ENCODE data around the gene SPATA16. TPM values are rescaled to one million over a fixed set of nuclear protein-coding genes. Genes with fewer than 3 reads are reported as not detected.

Gene SPATA16
- total RNA-seq, 1 experiment from 2014 or later = 0.44 TPM

DNA sequence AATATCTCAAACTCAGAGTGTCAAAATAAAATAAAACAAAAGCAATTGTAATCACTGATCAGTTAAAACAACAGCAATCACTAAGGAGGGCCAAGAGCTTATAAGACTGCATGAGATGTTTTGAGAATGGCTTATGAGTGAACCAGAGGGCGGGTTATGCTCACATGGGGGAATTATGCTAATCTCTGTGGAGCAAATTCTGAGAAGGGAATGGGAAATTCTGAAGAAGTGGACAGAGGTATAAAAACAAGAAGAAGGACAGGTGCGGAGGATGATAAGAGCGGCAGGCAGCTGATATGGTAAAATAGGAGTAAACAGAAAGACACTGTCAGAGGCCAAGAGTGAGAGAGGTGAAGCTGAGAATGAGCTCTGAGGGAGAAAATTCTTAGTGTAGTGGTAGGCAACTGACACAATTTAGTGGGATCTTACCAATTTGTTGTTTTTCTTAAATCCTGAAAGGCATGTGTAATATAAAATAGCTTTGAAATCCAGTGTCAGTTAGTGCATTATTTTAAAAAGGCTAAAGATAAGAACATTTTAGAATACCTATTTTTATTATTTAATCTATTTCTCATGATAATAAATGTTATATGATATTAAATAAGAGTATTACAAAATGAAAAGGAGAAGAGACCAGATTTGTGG lies 133.8 kb downstream of the SPATA16 start:
- Mint-ChIP-seq H3K27ac (no peak overlapping the region), H3K4me1 (peaks cover 24% of the 10 kb centered on the region), H3K9me3 (no peaks in the 10 kb centered on the region), H3K36me3 (no peaks in the 10 kb centered on the region), H3K4me3 (no peak overlapping the region), H3K27me3 (ENCODE audit: low read depth) (no peaks in the 10 kb centered on the region)
- ChIA-PET CTCF (no interaction called here), POLR2A (no interaction called here)
- no peak for ATAC-seq
- no peak for TF ChIP-seq IRF2 (CRISPR knock-in tag; IDR thresholded peaks at IDR 0.05; ENCODE audit: borderline replicate concordance, low read depth)
- TF ChIP-seq, protein P1, sequence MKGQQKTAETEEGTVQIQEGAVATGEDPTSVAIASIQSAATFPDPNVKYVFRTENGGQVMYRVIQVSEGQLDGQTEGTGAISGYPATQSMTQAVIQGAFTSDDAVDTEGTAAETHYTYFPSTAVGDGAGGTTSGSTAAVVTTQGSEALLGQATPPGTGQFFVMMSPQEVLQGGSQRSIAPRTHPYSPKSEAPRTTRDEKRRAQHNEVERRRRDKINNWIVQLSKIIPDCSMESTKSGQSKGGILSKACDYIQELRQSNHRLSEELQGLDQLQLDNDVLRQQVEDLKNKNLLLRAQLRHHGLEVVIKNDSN (CRISPR knock-in tag; IDR thresholded peaks at IDR 0.05) = no peak
- no peak for TF ChIP-seq ZNF121 (CRISPR knock-in tag; IDR thresholded peaks at IDR 0.05)
- TF ChIP-seq NFATC4 (CRISPR knock-in tag; IDR thresholded peaks at IDR 0.05) = no peak
- no peak for TF ChIP-seq RELA (CRISPR knock-in tag; IDR thresholded peaks at IDR 0.05; ENCODE audit: borderline replicate concordance)
- TF ChIP-seq PRRX2 (CRISPR knock-in tag; IDR thresholded peaks at IDR 0.05) = no peak
- no peak for TF ChIP-seq JUN (CRISPR knock-in tag; IDR thresholded peaks at IDR 0.05)
- TF ChIP-seq ZNF416 (CRISPR knock-in tag; IDR thresholded peaks at IDR 0.05) = no peak
- DNase-seq (ENCODE audit: low spot score) = no peak

DNA sequence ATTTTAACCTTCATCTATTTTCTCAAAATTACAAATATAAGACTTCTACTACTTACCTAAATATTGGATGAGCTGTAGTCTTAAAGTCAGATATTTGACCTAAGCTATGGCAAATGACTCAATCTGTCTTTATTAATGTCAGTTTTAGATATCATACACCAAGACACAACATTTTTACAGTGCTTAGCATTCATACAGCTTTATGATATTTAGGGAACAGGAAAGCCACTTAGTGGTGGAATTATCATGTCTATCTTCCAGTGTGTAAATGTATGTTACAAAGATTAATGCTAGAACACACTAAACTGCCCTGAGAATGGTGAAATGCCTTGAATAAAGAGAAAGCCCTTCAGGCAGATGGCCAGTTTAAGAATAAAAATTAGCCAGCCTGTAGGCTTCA lies 135.0 kb downstream of the SPATA16 start:
- no peak for TF ChIP-seq ZNF232 (CRISPR knock-in tag; IDR thresholded peaks at IDR 0.05)
- TF ChIP-seq, protein P2, sequence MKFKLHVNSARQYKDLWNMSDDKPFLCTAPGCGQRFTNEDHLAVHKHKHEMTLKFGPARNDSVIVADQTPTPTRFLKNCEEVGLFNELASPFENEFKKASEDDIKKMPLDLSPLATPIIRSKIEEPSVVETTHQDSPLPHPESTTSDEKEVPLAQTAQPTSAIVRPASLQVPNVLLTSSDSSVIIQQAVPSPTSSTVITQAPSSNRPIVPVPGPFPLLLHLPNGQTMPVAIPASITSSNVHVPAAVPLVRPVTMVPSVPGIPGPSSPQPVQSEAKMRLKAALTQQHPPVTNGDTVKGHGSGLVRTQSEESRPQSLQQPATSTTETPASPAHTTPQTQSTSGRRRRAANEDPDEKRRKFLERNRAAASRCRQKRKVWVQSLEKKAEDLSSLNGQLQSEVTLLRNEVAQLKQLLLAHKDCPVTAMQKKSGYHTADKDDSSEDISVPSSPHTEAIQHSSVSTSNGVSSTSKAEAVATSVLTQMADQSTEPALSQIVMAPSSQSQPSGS (CRISPR knock-in tag; IDR thresholded peaks at IDR 0.05; ENCODE audit: borderline replicate concordance, low read depth) = no peak
- TF ChIP-seq, protein P3, sequence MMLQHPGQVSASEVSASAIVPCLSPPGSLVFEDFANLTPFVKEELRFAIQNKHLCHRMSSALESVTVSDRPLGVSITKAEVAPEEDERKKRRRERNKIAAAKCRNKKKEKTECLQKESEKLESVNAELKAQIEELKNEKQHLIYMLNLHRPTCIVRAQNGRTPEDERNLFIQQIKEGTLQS (CRISPR knock-in tag; conservative IDR thresholded peaks at IDR 0.05) = no peak
- TF ChIP-seq NFATC4 (CRISPR knock-in tag; IDR thresholded peaks at IDR 0.05) = no peak
- no peak for TF ChIP-seq ZNF671 (CRISPR knock-in tag; IDR thresholded peaks at IDR 0.05)
- no peak for DNase-seq (ENCODE audit: low spot score)
- ChIA-PET POLR2A (no interaction called here), CTCF (no interaction called here)
- Mint-ChIP-seq H3K27ac (no peak overlapping the region), H3K9me3 (no peaks in the 10 kb centered on the region), H3K4me3 (no peak overlapping the region), H3K4me1 (peaks cover 35% of the 10 kb centered on the region), H3K36me3 (no peaks in the 10 kb centered on the region), H3K27me3 (ENCODE audit: low read depth) (no peaks in the 10 kb centered on the region)
- ATAC-seq = no peak

DNA sequence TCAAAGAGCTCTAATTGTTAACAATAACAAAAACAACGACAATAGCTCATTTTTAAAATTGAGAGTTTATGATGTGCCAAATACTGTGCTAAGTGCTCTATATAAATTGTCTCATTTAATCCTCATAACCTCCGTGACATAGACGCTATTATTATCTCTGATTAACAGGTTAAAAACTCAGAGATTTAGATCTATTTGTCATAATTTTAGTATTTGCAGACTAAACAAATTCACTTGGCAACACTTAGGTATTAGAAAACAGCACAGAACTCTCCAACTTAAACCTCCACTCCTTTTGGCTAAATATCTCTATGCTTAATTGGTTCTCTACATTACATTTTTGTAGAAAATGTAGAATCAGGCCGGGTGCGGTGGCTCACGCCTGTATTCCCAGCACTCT lies 136.4 kb downstream of the SPATA16 start:
- TF ChIP-seq ZNF423 (CRISPR knock-in tag; IDR thresholded peaks at IDR 0.05) (no peak), NFATC4 (CRISPR knock-in tag; IDR thresholded peaks at IDR 0.05) (no peak), ATF1 (CRISPR knock-in tag; IDR thresholded peaks at IDR 0.05) (no peak), NR2C2 (CRISPR knock-in tag; IDR thresholded peaks at IDR 0.05) (no peak), RORB (CRISPR knock-in tag; IDR thresholded peaks at IDR 0.05) (no peak), NFE2L1 (CRISPR knock-in tag; IDR thresholded peaks at IDR 0.05) (no peak)
- TF ChIP-seq, protein P4, sequence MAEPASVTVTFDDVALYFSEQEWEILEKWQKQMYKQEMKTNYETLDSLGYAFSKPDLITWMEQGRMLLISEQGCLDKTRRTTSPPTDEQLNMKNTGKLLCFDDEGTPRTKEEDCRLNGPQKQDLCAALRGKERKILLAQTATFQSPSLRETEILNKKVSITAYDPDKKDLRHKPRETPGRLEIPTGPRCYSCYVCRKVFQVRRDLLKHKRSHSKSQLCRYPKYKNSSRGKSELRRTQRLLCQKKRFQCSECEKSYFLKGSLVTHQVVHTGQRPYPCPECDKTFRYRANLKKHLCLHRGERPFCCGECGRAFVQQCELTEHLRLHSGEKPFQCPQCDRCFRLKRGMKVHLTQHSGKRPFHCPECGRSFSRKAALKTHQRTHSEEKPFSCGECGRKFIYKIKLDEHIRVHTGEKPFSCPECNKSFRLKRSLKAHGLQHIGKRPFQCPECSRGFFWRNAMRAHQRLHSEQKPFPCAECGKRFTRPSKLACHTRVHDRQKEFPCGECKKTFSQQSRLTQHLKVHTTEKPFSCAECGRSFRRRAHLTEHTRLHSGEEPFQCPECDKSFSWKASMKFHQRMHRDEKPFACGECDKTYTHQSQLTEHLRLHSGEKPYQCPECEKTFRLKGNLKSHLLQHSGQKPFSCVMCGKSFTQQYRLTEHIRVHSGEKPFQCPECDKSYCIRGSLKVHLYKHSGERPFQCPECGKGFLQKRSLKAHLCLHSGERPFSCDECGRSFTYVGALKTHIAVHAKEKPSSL (CRISPR knock-in tag; conservative IDR thresholded peaks at IDR 0.05) = no peak
- TF ChIP-seq, protein P2 (CRISPR knock-in tag; IDR thresholded peaks at IDR 0.05; ENCODE audit: borderline replicate concordance, low read depth) = no peak
- TF ChIP-seq, protein P5, sequence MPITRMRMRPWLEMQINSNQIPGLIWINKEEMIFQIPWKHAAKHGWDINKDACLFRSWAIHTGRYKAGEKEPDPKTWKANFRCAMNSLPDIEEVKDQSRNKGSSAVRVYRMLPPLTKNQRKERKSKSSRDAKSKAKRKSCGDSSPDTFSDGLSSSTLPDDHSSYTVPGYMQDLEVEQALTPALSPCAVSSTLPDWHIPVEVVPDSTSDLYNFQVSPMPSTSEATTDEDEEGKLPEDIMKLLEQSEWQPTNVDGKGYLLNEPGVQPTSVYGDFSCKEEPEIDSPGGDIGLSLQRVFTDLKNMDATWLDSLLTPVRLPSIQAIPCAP (CRISPR knock-in tag; IDR thresholded peaks at IDR 0.05) = no peak
- TF ChIP-seq, protein P6, sequence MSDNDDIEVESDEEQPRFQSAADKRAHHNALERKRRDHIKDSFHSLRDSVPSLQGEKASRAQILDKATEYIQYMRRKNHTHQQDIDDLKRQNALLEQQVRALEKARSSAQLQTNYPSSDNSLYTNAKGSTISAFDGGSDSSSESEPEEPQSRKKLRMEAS (CRISPR knock-in tag; IDR thresholded peaks at IDR 0.05) = no peak
- CTCF ChIA-PET = no interaction called here
- DNase-seq (ENCODE audit: low spot score) (no peak), ATAC-seq (no peak)
- H3K27me3 Mint-ChIP-seq (ENCODE audit: low read depth) = no peaks in the 10 kb centered on the region
- POLR2A ChIA-PET = interaction anchor here (0.7 kb wide), 1 partner anchor 391 kb away, joined by 4 read pairs; no protein-coding TSS in a partner anchor
- peaks cover 2% of the 10 kb centered on the region; the same call in 1 of the 2 replicates for H3K36me3 Mint-ChIP-seq
- H3K9me3 Mint-ChIP-seq = peaks cover 7% of the 10 kb centered on the region; the same call in 1 of the 2 replicates
- H3K4me3 Mint-ChIP-seq = no peak overlapping the region
- H3K27ac Mint-ChIP-seq = no peak overlapping the region
- H3K4me1 Mint-ChIP-seq = peaks cover 37% of the 10 kb centered on the region
